Esophagus squamous epithelium (tissue), 4 donors: ENCODE data around the gene MOGAT1.

Experiments
- CTCF ChIP-seq, 6 experiments: fragments of 450-650 bp in 4 of 6; fragments of 200-600 bp in 2 of 6; sonication (generic) in 2 of 6; IDR thresholded peaks; one replicate each; pipeline ENCODE4 v1.5.1; 2016 to 2019; ENCODE audit warnings: antibody characterized with exemption in 6 of 6, mild to moderate bottlenecking in 4 of 6, moderate library complexity in 4 of 6
- POLR2A ChIP-seq, 4 donors: fragments of 450-650 bp; IDR thresholded peaks; one replicate each; pipeline ENCODE4 v1.6.1; 2017; ENCODE audit warnings: antibody characterized with exemption in 4 of 4, mild to moderate bottlenecking in 4 of 4, moderate library complexity in 3 of 4

- TF ChIP-seq CTCF (IDR thresholded peaks at IDR 0.05) = no peak
- TF ChIP-seq POLR2A (IDR thresholded peaks at IDR 0.05) = no peak
Measured at GRCh38 chr2:222683805-222684204, 12.3 kb downstream of the MOGAT1 start.
